Thyroid gland (tissue), 4 donors: ENCODE data around the gene ANKRD28. TPM values are rescaled to one million over a fixed set of nuclear protein-coding genes. Genes with fewer than 3 reads are reported as not detected.

ENCODE experiments used
- DNase-seq, 2 donors: peaks; one replicate each; pipeline ENCODE4 v3.0.0-alpha.2; 2019
- H3K27ac ChIP-seq, 3 donors: fragments of 200-600 bp; sonication (generic); 1 replicate in 2 of 3; 2 replicates in 1 of 3; pipeline ENCODE4 v1.5.1; 2016 to 2019; ENCODE audit warnings: mild to moderate bottlenecking in 1 of 3, moderate library complexity in 1 of 3
- H3K27me3 ChIP-seq: fragments of 200-600 bp; sonication (generic); one replicate; pipeline ENCODE4 v1.5.1; 2019
- H3K36me3 ChIP-seq, 2 donors: fragments of 200-600 bp; sonication (generic); one replicate each; pipeline ENCODE4 v1.5.1; 2016 to 2019
- H3K4me1 ChIP-seq, 2 donors: fragments of 200-600 bp; sonication (generic); one replicate each; pipeline ENCODE4 v1.5.1; 2017 to 2019
- H3K4me3 ChIP-seq, 3 donors: fragments of 200-600 bp; sonication (generic); replicated peaks in 1 of 3; 1 replicate in 2 of 3; 2 replicates in 1 of 3; pipeline ENCODE4 v1.5.1; 2016; ENCODE audit warnings: mild to moderate bottlenecking in 1 of 3
- H3K9me3 ChIP-seq: fragments of 200-600 bp; sonication (generic); one replicate; pipeline ENCODE4 v1.5.1; 2017
- POLR2A ChIP-seq, 2 donors: fragments of 450-650 bp; IDR thresholded peaks; one replicate each; pipeline ENCODE4 v1.6.1; 2017; ENCODE audit warnings: antibody characterized with exemption in 2 of 2, mild to moderate bottlenecking in 2 of 2, moderate library complexity in 1 of 2
- WGBS, 2 donors: methylation state at CpG; one replicate each; pipeline ENCODE4 v1.1.5; 2017; 5-methylcytosine and 5-hydroxymethylcytosine counted together
- intact Hi-C: fragments of 100-400 bp; cut with DNase I; formaldehyde crosslinking; loops from one replicate; pipeline ENCODE4 v1.15.1; 2023
- total RNA-seq, 4 donors: library from RNA; depleted of rRNA; stranded (reverse); fragments of >200 nt; gene quantifications; one replicate each; pipeline ENCODE4 v1.2.3, GENCODE V29; 2016
- TF ChIP-seq, protein P1 (sequence below), 6 experiments: fragments of 200-600 bp in 3 of 6; fragments of 450-650 bp in 3 of 6; sonication (generic) in 3 of 6; IDR thresholded peaks; one replicate each; pipeline ENCODE4 v1.5.1; 2016 to 2019; ENCODE audit warnings: antibody characterized with exemption in 6 of 6, mild to moderate bottlenecking in 2 of 6, inconsistent platforms in 1 of 6, moderate library complexity in 1 of 6

Gene ANKRD28
- total RNA-seq, 4 donors from 2014 or later: 61.3 to 83.3 (median 72.7) TPM

DNA sequence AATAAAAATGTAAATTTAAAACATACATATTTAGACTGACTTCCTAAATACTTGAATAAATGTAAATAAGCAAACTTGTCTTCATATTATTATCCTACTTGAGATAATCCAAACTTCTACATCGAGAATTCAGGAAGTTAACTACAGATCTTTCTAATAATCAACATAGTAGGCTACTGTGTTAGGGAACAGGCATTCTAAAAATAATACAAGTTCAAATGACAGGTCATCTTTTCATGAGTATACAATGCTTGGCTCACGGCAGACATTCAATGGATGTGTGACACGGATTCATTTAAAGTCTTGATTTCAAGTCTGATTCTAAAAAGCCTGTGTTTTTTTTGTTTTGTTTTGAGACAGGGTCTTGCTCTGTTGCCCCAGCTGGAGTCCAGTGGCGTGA is 107.5 kb downstream of the ANKRD28 start:
- Histone ChIP-seq H3K4me3 (no peak overlapping the region), H3K9me3 (no peaks in the 10 kb centered on the region), H3K36me3 (peaks cover 11 to 19% of the 10 kb centered on the region in 2 donors), H3K4me1 (peaks cover 6% of the 10 kb centered on the region in 2 donors), H3K27me3 (no peaks in the 10 kb centered on the region), H3K27ac (no peak overlapping the region)
- DNase-seq: no peak
- WGBS, 2 donors: 86 to 93% methylated on average over 4 of the region's 4 CpGs
- TF ChIP-seq, protein P1, sequence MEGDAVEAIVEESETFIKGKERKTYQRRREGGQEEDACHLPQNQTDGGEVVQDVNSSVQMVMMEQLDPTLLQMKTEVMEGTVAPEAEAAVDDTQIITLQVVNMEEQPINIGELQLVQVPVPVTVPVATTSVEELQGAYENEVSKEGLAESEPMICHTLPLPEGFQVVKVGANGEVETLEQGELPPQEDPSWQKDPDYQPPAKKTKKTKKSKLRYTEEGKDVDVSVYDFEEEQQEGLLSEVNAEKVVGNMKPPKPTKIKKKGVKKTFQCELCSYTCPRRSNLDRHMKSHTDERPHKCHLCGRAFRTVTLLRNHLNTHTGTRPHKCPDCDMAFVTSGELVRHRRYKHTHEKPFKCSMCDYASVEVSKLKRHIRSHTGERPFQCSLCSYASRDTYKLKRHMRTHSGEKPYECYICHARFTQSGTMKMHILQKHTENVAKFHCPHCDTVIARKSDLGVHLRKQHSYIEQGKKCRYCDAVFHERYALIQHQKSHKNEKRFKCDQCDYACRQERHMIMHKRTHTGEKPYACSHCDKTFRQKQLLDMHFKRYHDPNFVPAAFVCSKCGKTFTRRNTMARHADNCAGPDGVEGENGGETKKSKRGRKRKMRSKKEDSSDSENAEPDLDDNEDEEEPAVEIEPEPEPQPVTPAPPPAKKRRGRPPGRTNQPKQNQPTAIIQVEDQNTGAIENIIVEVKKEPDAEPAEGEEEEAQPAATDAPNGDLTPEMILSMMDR (IDR thresholded peaks at IDR 0.05): no peak
- TF ChIP-seq POLR2A (IDR thresholded peaks at IDR 0.05): no peak
- intact Hi-C loops: no loop called here

DNA sequence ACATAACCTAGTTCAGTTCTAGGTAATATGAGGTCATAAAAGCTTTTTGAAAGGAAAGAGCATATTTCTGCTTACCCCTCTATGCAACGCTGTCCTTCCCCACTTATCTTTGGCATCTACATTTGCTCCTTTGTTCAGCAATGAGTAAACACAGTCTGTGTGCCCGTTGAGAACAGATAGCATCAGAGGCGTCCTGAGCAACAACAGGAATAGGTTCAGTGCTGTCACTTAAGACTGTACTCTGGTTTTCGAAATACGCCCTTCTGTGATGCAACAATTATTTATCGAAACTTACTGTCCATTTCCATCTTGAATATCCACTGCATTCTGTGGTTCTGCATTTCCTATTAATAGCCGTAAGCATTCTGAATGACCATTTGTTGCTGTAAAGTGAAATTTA is 111.9 kb downstream of the ANKRD28 start:
- no peaks in the 10 kb centered on the region for H3K9me3 ChIP-seq
- no peak overlapping the region for H3K4me3 ChIP-seq
- WGBS, 2 donors: 82 to 83% methylated on average over 7 of the region's 7 CpGs
- TF ChIP-seq, protein P1 (IDR thresholded peaks at IDR 0.05): no peak
- no peak for TF ChIP-seq POLR2A (IDR thresholded peaks at IDR 0.05)
- DNase-seq: no peak
- no peaks in the 10 kb centered on the region for H3K27me3 ChIP-seq
- no peak overlapping the region for H3K27ac ChIP-seq
- intact Hi-C loops: no loop called here
- H3K36me3 ChIP-seq: peaks cover 13 to 22% of the 10 kb centered on the region in 2 donors
- peaks cover 25 to 26% of the 10 kb centered on the region in 2 donors for H3K4me1 ChIP-seq

DNA sequence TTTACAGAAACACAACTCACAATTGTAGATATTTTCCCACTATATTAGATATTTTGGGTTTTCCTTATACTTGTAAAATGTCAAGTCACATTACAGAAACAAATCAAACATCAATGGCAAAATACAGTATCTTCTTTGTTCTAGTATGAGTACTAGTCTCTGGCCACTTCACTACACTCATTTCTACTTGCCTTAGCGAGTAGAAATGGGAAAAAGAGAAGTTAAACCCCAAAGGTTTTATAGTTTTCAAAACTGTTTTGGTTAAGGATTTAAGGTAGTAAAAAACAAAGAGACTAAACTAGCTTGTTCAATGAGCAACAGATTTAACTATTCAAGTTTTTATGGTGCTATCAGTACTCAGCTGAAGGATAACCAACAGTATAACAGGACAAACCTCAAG is 114.5 kb downstream of the ANKRD28 start:
- 65 to 89% methylated on average over 1 of the region's 1 CpG for WGBS, 2 donors
- Histone ChIP-seq H3K27ac (peak overlapping the region in 2 of 3 donors; percentile 36 to 55), H3K4me3 (no peak overlapping the region), H3K9me3 (no peaks in the 10 kb centered on the region), H3K4me1 (peaks cover 19 to 20% of the 10 kb centered on the region in 2 donors), H3K27me3 (no peaks in the 10 kb centered on the region), H3K36me3 (peaks cover 6 to 12% of the 10 kb centered on the region in 2 donors)
- DNase-seq: no peak
- TF ChIP-seq, protein P1 (IDR thresholded peaks at IDR 0.05): no peak
- no peak for TF ChIP-seq POLR2A (IDR thresholded peaks at IDR 0.05)
- intact Hi-C loops: no loop called here

DNA sequence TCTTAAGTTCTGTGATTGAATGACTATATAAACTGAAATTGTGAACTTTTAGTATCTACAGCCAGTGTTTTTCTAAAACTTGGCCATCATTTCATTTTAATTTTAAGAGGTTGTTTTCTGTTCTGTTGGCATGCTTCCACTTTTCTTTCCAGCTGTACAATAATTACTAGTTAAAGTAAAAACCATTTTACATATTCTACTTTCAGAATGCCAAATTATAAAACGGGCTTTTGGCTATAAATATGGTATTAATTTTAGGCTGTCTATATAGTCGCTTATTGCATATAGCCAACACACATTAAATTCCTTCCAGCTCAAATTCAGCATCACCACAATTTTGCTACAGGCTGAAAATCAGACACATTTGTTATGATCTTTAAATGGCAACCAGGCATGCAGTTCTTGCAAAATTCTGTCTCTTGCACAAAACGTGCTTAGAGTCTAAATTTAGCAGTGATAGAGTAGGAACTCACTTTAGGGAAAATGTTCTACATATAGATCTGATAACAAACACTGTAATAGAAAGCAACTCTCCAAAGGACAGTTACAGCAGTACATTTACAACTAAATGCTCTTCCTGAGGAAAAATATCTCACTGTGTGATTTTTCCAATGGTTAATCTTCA is 115.1 kb downstream of the ANKRD28 start:
- H3K36me3 ChIP-seq: peaks cover 12 to 17% of the 10 kb centered on the region in 2 donors
- no peaks in the 10 kb centered on the region for H3K9me3 ChIP-seq
- H3K4me1 ChIP-seq: peaks cover 19 to 20% of the 10 kb centered on the region in 2 donors
- TF ChIP-seq, protein P1 (IDR thresholded peaks at IDR 0.05): no peak
- TF ChIP-seq POLR2A (IDR thresholded peaks at IDR 0.05): no peak
- H3K27me3 ChIP-seq: no peaks in the 10 kb centered on the region
- peak overlapping the region in 2 of 3 donors; percentile 36 to 55 for H3K27ac ChIP-seq
- H3K4me3 ChIP-seq: no peak overlapping the region
- no peak for DNase-seq
- WGBS, 2 donors: 41% methylated on average over 3 of the region's 3 CpGs
- intact Hi-C loops: no loop called here

DNA sequence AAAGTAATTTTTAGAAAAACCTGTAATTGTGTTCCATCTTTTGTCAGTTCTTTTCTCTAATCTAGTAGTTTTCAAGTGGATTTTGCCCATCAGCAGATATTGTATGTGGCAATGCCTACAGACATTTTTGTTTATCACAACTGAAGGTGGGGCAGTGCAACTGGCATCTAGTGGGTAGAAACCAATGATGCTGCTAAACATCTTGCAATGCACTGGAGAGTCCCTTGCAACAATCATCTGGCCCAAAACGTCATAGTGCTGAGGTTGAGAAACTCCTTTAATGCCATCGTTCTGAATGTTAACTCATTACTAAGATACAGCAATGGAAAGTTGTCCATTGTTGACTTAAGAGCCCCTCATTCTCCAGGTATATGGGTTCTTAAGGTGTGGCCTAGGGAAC is 116.1 kb downstream of the ANKRD28 start:
- Histone ChIP-seq H3K4me1 (peaks cover 19 to 20% of the 10 kb centered on the region in 2 donors), H3K27ac (no peak overlapping the region), H3K36me3 (peaks cover 12 to 27% of the 10 kb centered on the region in 2 donors), H3K9me3 (no peaks in the 10 kb centered on the region), H3K4me3 (no peak overlapping the region), H3K27me3 (no peaks in the 10 kb centered on the region)
- TF ChIP-seq POLR2A (IDR thresholded peaks at IDR 0.05): no peak
- TF ChIP-seq, protein P1 (IDR thresholded peaks at IDR 0.05): no peak
- DNase-seq: no peak
- intact Hi-C loops: no loop called here
- WGBS, 2 donors: 91 to 98% methylated on average over 2 of the region's 2 CpGs
